ENCODE measurements around the gene ADAMTS13.

GRCh38 chr9:133405508-133406438 is 16.4 kb upstream of the ADAMTS13 start:
- TF ChIP-seq EZH2 (IDR thresholded peaks at IDR 0.05; ENCODE audit: borderline replicate concordance, low read depth, low read length) = no peak
- TF ChIP-seq, protein P1, sequence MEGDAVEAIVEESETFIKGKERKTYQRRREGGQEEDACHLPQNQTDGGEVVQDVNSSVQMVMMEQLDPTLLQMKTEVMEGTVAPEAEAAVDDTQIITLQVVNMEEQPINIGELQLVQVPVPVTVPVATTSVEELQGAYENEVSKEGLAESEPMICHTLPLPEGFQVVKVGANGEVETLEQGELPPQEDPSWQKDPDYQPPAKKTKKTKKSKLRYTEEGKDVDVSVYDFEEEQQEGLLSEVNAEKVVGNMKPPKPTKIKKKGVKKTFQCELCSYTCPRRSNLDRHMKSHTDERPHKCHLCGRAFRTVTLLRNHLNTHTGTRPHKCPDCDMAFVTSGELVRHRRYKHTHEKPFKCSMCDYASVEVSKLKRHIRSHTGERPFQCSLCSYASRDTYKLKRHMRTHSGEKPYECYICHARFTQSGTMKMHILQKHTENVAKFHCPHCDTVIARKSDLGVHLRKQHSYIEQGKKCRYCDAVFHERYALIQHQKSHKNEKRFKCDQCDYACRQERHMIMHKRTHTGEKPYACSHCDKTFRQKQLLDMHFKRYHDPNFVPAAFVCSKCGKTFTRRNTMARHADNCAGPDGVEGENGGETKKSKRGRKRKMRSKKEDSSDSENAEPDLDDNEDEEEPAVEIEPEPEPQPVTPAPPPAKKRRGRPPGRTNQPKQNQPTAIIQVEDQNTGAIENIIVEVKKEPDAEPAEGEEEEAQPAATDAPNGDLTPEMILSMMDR (IDR thresholded peaks at IDR 0.05 in 2 of 3, conservative IDR thresholded peaks at IDR 0.05 in 1 of 3; ENCODE audit: insufficient read depth in 2 of 3, low read depth in 1 of 3, low read length in 3 of 3) = no peak
- TF ChIP-seq YY1 (IDR thresholded peaks at IDR 0.05; ENCODE audit: borderline replicate concordance in 1 of 3, control insufficient read depth in 1 of 3, extremely low read depth in 1 of 3, insufficient read depth in 3 of 3, insufficient read length in 1 of 3, insufficient replicate concordance in 2 of 3, low read depth in 1 of 3, low read length in 2 of 3) = no peak
- no peak for TF ChIP-seq ZNF507 (tag; conservative IDR thresholded peaks at IDR 0.05)
- no peak for TF ChIP-seq ZNF217 (CRISPR knock-in tag; IDR thresholded peaks at IDR 0.05)
- TF ChIP-seq ARHGAP35 (IDR thresholded peaks at IDR 0.05; ENCODE audit: partially characterized antibody) = no peak
- TF ChIP-seq TGIF2 (CRISPR knock-in tag; IDR thresholded peaks at IDR 0.05) = no peak
- no peak for TF ChIP-seq POLR2AphosphoS2 (IDR thresholded peaks at IDR 0.05; ENCODE audit: low read length)
